Subcutaneous abdominal adipose tissue (tissue), 5 donors: ENCODE measurements around the gene RABL2A.
"Not testable (repeated sequence)": the region's sequence is repeated elsewhere in the genome, so short reads cannot be mapped to it uniquely, and the experiment has no call there.

Experiments
- H3K27ac ChIP-seq: one replicate; pipeline ENCODE4 v1.7.0; 2013; ENCODE audit warnings: low read depth, mild to moderate bottlenecking, inconsistent platforms, low read length, moderate library complexity
- H3K27me3 ChIP-seq, 5 donors: one replicate each; pipeline ENCODE4 v1.7.0; 2013; ENCODE audit warnings: low read length in 5 of 5, inconsistent platforms in 1 of 5; ENCODE audit not compliant: control insufficient read depth in 5 of 5, insufficient read depth in 4 of 5
- H3K36me3 ChIP-seq, 5 donors: one replicate each; pipeline ENCODE4 v1.7.0; 2013; ENCODE audit warnings: low read length in 5 of 5; ENCODE audit not compliant: control insufficient read depth in 5 of 5, insufficient read depth in 5 of 5
- H3K4me1 ChIP-seq, 5 donors: one replicate each; pipeline ENCODE4 v1.7.0; 2013; ENCODE audit warnings: low read length in 5 of 5, mild to moderate bottlenecking in 3 of 5, moderate library complexity in 1 of 5; ENCODE audit not compliant: control insufficient read depth in 5 of 5, insufficient read depth in 5 of 5
- H3K4me3 ChIP-seq, 5 donors: one replicate each; pipeline ENCODE4 v1.7.0; 2013; ENCODE audit warnings: low read length in 5 of 5, low read depth in 1 of 5
- H3K9ac ChIP-seq, 5 donors: one replicate each; pipeline ENCODE4 v1.7.0; 2013; ENCODE audit warnings: low read length in 5 of 5, mild to moderate bottlenecking in 4 of 5, moderate library complexity in 3 of 5
- H3K9me3 ChIP-seq, 5 donors: one replicate each; pipeline ENCODE4 v1.7.0; 2013; ENCODE audit warnings: low read length in 5 of 5; ENCODE audit not compliant: control insufficient read depth in 5 of 5
- donor health status: healthy.
- donor health status: healthy.
- donor health status: healthy.
- donor health status: healthy.
- donor health status: healthy.

Gene RABL2A

DNA sequence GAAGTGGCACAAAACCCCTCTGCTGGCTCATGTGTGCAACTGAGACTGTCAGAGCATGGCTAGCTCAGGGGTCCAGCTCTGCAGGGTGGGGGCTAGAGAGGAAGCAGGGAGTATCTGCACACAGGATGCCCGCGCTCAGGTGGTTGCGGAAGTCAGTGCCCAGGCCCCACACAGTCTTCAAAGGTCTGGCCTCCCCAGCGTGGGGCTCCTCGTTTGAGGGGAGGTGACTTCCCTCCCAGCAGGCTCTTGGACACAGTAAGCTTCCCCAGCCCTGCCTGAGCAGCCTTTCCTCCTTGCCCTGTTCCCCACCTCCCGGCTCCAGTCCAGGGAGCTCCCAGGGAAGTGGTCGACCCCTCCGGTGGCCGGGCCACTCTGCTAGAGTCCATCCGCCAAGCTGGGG lies 29.9 kb upstream of the RABL2A start:
- H3K4me1 ChIP-seq, H3K27me3 ChIP-seq, H3K27ac ChIP-seq, H3K9ac ChIP-seq, H3K9me3 ChIP-seq, H3K4me3 ChIP-seq: not testable (repeated sequence)
- peaks cover 0 to 13% (median 4%) of the 10 kb centered on the region in 5 donors for H3K36me3 ChIP-seq

DNA sequence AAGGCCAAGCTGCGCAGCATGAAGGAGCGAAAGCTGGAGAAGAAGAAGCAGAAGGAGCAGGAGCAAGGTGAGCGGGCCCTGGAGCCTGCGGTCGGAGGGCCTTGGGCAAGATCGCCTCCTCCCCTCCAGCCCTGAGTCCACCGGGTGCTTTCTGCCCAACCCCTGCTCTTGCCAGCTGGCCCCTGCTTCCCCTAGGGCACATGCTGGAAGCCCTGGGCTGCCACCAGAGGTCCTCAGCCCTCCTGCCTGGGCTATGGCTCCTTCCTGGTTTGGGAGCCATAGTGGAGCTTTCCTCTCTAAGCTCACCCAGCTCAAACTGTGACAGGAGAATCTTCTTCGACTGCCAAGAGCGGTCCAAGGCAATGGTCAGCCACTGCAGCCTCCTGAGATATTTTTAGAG lies 29.5 kb upstream of the RABL2A start:
- not testable (repeated sequence) for H3K27me3 ChIP-seq, H3K4me1 ChIP-seq, H3K9ac ChIP-seq, H3K4me3 ChIP-seq, H3K9me3 ChIP-seq, H3K27ac ChIP-seq
- H3K36me3 ChIP-seq: peaks cover 0 to 13% (median 4%) of the 10 kb centered on the region in 5 donors

DNA sequence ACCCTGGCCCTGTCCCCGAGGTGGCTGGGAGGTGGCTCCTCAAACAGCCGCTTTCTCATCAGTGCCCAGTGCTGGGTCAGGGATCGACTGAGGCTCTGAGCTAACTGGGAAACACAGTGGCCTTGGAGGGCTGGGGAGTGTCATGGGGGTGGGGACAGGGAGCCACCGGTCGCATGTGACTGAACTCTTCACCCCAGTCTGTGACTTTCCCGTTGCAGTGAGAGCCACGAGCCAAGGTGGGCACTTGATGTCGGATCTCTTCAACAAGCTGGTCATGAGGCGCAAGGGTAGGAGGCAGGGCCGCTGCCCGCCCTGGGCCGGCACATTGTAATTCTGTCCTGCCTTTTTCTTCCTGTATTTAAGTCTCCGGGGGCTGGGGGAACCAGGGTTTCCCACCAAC lies 28.9 kb upstream of the RABL2A start:
- H3K36me3 ChIP-seq: peaks cover 0 to 13% (median 4%) of the 10 kb centered on the region in 5 donors
- H3K9me3 ChIP-seq, H3K27me3 ChIP-seq, H3K9ac ChIP-seq, H3K4me1 ChIP-seq, H3K27ac ChIP-seq, H3K4me3 ChIP-seq: not testable (repeated sequence)

DNA sequence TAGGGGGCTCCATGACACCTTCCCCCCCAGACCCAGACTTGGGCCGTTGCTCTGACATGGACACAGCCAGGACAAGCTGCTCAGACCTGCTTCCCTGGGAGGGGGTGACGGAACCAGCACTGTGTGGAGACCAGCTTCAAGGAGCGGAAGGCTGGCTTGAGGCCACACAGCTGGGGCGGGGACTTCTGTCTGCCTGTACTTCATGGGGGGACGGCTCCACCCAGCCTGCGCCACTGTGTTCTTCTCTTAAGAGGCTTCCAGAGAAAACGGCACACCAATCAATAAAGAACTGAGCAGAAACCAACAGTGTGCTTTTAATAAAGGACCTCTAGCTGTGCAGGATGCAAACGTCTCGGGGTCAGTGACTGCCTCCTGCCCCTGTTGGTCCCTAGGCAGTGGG lies 28.3 kb upstream of the RABL2A start:
- H3K9ac ChIP-seq, H3K4me3 ChIP-seq, H3K27me3 ChIP-seq, H3K27ac ChIP-seq, H3K4me1 ChIP-seq, H3K9me3 ChIP-seq: not testable (repeated sequence)
- H3K36me3 ChIP-seq: peaks cover 0 to 11% (median 4%) of the 10 kb centered on the region in 5 donors

DNA sequence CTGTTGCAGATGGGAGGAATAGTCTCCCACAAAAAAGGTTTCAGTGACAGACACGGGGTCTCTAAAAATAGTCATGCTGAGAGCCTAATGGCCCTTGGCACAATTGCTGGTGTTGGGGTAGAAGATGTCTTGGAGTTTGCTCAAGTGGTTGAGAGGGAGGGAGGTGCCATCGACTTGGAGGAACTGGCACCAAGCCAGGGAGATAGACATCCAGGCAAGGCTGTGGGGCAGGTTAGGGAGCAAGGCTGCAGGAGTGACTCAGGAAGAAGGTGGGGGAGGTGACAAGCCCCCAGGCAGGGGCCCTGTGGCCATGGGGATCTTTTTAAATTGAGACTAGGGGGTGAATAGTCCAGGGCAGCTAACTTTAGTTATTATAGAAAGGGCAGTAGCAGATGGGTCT lies 27.9 kb upstream of the RABL2A start:
- peaks cover 0 to 11% (median 4%) of the 10 kb centered on the region in 5 donors for H3K36me3 ChIP-seq
- not testable (repeated sequence) for H3K27me3 ChIP-seq, H3K4me1 ChIP-seq, H3K27ac ChIP-seq, H3K4me3 ChIP-seq, H3K9me3 ChIP-seq, H3K9ac ChIP-seq

DNA sequence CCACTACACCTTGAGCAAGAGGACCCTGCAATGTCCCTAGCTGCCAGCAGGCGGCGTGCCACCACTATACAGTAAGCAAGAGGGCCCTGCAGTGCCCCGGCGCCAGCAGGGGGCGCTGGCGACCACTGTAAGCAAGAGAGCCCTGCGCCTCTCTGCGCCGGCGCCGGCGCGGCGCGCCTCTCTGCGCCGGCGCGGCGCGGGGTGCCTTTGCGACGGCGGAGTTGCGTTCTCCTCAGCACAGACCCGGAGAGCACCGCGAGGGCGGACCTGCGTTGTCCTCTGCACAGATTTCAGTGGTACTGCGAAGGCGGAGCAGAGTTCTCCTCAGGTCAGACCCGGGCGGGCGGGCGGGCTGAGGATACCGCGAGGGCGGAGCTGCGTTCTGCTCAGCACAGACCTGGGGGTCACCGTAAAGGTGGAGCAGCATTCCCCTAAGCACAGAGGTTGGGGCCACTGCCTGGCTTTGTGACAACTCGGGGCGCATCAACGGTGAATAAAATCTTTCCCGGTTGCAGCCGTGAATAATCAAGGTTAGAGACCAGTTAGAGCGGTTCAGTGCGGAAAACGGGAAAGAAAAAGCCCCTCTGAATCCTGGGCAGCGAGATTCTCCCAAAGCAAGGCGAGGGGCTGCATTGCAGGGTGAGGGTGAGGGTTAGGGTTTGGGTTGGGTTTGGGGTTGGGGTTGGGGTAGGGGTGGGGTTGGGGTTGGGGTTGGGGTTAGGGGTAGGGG lies 24.9 kb upstream of the RABL2A start:
- not testable (repeated sequence) for H3K9ac ChIP-seq, H3K27ac ChIP-seq, H3K36me3 ChIP-seq, H3K27me3 ChIP-seq, H3K4me1 ChIP-seq, H3K9me3 ChIP-seq, H3K4me3 ChIP-seq

DNA sequence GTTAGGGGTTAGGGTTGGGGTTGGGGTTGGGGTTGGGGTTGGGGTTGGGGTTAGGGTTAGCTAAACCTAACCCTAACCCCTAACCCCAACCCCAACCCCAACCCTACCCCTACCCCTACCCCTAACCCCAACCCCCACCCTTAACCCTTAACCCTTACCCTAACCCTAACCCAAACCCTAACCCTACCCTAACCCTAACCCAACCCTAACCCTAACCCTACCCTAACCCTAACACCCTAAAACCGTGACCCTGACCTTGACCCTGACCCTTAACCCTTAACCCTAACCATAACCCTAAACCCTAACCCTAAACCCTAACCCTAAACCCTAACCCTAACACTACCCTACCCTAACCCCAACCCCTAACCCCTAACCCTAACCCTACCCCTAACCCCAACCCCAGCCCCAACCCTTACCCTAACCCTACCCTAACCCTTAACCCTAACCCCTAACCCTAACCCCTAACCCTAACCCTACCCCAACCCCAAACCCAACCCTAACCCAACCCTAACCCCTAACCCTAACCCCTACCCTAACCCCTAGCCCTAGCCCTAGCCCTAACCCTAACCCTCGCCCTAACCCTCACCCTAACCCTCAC lies 24.1 kb upstream of the RABL2A start:
- Histone ChIP-seq H3K27ac (peak overlapping the region; percentile 54), H3K4me3 (peak overlapping the region; percentile 43 to 69 (median 63)), H3K9ac (peak overlapping the region in 2 of 5 donors; percentile 51 to 62), H3K4me1 (peaks cover 0 to 2% (median 0%) of the 10 kb centered on the region in 5 donors), H3K27me3 (no peaks in the 10 kb centered on the region), H3K36me3 (peaks cover 0 to 4% (median 0%) of the 10 kb centered on the region in 5 donors), H3K9me3 (no peaks in the 10 kb centered on the region)

DNA sequence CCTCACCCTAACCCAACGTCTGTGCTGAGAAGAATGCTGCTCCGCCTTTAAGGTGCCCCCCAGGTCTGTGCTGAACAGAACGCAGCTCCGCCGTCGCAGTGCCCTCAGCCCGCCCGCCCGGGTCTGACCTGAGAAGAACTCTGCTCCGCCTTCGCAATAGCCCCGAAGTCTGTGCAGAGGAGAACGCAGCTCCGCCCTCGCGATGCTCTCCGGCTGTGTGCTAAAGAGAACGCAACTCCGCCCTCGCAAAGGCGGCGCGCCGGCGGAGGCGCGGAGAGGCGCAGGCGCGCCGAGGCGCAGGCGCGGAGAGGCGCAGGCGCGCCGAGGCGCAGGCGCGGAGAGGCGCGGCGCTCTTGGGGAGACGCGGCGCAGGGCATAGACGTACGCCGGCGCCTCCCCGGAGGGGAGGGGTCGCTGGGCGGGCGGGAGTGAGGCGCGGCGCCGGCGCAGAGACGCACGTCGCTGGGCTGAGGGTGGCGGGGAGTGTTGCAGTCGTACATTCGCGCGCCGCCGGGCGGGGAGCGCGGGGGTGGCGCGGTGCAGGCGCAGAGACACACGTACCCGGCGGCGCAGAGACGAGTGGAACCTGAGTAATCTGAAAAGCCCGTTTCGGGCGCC lies 23.5 kb upstream of the RABL2A start:
- Histone ChIP-seq H3K9ac (peak overlapping the region in 2 of 5 donors; percentile 51 to 62), H3K4me3 (peak overlapping the region; percentile 61 to 69 (median 63)), H3K27ac (peak overlapping the region; percentile 54)
- H3K27me3 ChIP-seq, H3K9me3 ChIP-seq, H3K4me1 ChIP-seq, H3K36me3 ChIP-seq: not testable (repeated sequence)

DNA sequence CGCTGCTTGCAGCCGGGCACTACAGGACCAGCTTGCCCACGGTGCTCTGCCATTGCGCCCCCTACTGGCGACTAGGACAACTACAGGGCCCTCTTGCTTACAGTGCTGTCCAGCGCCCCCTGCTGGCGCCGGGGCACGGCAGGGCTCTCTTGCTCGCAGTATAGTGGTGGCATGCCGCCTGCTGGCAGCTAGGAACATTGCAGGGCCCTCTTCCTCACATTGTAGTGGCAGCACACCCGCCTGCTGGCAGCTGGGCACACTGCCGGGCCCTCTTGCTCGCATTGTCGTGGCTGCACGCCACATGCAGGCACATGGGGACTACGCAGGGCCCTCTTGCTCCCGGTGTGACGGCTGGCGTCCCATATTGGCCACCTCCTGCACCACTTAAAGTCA lies 23.0 kb upstream of the RABL2A start:
- not testable (repeated sequence) for H3K4me1 ChIP-seq, H3K36me3 ChIP-seq, H3K9me3 ChIP-seq, H3K27ac ChIP-seq, H3K27me3 ChIP-seq, H3K9ac ChIP-seq
- peak overlapping the region in 4 of 5 donors; percentile 44 to 61 (median 50) for H3K4me3 ChIP-seq

DNA sequence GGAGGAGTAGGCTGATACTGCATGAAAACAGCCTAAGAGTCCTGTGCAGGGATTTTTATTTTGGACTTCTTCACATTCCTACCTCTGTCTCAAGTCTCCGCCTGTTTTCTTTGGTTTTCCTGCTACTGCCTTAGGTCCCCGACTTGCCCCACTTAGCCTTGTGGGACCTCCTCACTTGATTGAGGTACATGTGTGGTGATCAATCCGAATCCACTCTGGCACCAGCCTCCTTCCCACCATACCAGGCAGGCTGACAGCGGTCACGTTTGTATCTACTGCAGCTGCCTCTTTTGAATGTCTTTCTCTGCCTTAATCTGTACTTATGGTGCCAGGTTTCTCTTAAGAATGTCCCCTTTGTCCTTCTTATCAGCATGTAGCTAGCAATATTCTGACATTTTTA lies 22.4 kb upstream of the RABL2A start:
- H3K4me3 ChIP-seq, H3K9ac ChIP-seq, H3K27me3 ChIP-seq, H3K4me1 ChIP-seq, H3K36me3 ChIP-seq, H3K9me3 ChIP-seq, H3K27ac ChIP-seq: not testable (repeated sequence)
